NCI-H1694 treated with DMSO at 0.1 percent for 48 hours (cell line): ENCODE measurements around the gene TECPR1.

Experiments
- DNase-seq: peaks from one replicate; lab custom pipeline; 2025; lab: John Stamatoyannopoulos, UW

The TECPR1 gene

DNA sequence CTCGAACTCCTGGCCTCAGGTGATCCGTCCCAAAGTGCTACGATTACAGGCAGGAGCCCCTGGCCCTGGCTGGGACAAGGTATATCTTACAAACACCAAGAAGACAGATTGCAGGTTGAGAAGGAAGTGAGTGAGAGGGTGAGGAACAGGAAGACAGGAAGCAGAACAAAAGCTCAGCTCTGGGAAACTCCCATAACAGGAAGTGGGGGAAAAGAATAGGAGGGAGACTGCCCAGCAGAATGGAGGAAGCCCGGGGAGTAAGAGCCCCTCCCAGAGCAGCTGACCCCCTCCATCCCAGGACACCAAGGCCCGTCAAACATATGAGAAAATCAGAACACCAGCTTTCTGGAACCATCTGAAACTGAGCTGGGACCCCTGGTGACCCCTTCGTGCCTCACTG, 2.9 kb downstream of the TECPR1 start:
- DNase-seq = no peak

DNA sequence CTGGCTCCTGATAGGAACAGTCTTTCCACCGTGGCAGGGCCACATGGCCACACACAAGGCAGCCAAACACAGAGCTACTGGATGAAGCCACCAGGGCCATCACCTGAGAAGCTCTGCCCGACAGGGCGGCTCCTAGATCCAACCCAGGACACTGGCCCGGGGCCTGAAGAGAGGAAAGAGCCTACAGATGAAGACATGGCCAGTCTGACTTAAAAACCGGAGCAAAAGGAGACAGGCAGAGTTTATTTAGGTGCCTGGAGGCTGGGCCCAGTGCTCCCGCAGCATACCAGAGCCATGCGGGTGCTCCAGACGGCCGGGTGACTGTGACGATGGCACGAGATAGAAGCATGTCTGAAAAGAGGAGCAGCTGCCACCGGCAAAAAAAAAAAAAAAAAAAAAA, 3.9 kb downstream of the TECPR1 start:
- no peak for DNase-seq

DNA sequence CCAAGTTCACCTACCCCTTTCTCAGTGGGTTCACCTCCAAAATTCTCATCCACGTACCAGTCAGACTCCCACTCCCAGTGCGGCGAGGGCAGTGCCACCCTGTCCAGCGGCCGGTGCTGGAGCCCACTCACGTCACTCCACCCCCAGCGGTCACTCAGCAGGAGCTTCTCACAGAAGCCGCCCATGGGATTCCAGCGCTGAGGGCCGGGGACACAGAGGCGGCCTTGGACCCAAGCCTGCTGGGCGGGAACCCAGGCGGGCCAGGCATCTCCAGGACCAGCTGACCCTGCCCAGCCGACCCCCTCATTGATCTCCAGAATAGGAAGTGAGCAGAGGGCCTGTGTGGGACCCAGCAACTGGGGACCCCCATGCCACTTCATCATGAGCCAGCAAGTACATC, 7.2 kb downstream of the TECPR1 start:
- DNase-seq = no peak

DNA sequence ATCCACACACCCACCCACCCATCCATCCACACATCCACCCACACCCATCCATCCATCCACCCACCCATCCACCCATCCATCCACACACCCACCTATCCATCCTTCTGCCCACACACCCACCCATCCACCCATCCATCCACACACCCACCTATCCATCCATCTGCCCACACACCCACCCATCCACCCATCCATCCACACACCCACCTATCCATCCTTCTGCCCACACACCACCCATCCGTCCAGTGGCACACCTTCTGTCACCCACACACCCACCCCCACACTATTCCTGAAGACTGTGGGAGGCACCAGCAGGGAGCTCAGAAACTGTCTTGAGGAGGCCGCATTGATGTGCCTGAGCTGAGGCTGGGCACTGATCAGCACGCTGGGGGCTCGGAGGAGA, 9.1 kb downstream of the TECPR1 start:
- no peak for DNase-seq

DNA sequence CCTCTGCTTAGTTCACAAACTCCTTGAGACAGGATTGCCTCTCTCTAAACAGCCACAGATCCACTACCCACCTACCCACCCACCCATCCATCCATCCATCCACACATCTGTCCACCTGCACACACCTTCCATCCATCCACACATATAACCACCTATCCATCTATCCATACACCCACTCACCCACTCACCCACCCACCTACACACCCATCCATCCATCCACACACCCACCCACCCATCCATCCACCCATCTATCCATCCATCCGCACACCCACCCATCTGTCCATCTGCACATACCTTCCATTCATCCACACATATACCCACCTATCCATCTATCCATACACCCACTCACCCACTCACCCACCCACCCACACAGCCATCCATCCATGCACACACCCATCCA, 9.7 kb downstream of the TECPR1 start:
- no peak for DNase-seq

DNA sequence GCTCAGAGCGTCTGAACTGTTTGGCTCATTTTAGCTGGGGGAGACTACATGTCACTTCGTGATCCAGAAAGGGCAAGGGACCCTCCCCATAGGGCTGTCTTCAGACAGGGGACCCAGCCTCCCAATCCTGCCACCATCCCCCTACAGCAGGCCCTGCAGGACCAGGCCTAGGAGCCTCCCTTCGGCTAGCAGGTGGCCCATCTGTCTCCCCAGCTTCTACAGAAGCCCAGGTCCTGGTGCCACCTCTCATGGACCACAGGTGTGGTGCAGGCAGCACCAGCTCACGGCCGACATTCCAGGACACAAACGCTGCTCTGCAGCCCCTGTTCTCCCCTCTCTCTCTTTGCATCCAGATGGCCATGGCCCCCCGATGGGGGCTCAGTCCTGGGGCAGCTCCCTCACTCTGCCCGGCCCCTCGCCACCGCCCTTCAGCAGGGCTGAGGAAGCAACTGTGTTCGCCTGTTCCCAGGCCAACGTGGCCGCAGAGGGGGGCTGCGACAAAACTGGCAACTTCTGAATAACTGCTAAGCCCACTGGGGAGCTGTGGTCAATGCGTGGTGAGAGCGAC, 10.3 kb downstream of the TECPR1 start:
- no peak for DNase-seq

DNA sequence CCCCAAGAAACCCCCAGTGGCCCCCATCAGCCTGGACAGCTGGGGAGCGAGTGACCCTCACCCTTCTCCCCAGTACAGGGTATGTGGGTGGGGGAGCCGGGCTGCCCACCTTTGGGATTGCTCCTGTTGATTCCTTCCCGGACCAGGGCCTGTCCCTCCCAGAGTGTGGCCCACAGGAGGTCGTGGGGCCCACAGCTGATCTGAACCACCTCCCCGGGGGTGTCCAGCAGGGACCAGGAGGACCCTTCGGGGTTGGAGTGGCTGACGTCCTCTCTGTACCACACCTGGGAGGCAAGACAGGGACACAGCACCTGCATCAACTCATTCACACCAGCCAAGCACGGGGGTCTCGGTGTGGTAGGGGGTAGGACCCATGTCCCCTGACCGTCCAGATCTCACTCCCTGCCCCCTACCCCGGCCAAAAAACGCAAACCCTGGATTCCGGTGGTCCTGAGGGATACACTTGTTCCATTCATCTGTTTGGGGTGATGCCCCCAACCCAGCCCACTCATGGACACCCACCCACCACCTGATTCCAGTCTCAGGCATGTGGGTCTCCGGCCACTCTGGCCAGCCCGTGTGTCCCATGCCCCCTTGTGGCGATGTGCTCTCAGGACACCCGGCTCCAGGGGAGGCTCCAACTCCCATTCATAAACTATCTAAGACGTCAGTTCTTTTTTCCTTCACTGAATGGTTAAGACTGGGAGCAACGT, 10.9 kb downstream of the TECPR1 start:
- no peak for DNase-seq

DNA sequence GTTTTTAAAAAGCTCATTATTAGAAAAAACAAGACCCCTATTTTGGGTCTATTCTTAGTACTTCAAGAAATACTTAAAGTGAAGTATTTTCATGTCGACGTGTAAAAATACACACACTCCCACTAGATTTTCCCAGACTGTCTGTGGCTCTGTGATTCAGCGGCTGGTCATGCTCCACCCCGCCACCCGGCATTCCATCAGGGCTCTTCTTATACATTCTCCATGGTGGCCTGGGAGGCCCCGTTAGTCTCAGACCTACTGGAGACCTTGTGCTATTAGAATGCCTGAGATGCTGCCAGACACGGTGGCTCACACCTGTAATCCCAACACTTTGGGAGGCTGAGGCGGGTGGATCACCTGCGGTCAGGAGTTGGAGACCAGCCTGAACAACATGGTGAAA, 13.1 kb downstream of the TECPR1 start:
- DNase-seq = no peak

DNA sequence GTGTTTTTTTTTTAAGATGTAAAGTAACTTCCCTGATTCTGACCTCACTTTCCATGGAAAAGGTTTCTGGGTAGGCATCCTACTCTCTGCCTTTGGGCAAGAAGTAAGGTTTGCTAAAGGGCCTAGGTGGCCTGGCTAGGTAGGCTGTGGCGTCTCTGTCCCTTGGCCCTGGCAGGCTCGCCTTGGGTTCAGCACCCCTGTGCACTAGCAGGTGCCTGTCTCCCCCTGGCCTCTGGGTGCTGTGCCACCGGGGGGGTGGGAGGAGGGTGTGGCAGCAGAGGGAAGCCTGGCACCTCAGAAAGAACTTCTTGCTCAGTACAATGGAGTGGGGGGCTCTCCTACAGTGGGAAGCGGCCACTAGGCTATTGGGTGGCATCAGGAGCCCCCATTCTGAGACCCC, 14.0 kb downstream of the TECPR1 start:
- no peak for DNase-seq

DNA sequence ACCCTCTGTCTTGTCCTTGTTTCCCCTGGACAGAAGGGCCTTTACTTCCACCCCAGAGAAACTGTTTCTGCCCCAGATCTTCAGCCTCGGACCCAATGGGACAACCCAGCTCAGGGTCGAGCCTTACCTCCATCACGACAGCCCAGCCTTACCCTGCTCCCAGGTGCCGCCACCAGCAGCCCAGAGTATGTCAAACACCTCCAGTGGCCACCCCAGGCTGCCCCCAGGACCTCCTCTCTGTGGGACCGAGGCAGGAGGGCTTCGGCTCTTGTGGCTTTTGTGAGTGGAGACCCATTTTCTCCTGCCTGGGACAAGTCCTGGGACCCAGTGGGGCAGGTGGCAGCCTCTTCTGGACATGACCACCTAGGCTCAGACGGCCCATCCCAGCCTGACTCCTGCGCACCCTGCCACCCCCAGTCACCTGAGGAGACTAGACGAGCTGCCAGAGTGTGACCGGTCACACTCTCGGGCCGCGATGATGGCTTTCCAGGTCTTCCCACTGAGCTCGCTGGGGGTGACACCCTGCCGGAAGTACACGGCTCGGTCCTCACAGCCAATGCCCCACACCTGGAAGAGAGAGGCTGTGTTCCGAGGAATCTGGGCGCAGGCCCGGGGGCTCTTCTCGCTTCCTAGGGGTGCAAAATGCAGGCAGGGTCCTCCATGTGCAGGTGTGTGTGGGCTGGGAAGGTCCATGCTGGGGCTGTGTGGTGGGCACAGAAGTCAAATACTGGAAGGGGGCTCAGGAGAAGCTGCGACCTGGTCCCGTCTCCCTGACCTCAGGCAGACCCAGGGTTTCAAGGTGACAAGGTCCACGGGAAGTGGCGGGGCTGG, 15.5 kb downstream of the TECPR1 start:
- no peak for DNase-seq

DNA sequence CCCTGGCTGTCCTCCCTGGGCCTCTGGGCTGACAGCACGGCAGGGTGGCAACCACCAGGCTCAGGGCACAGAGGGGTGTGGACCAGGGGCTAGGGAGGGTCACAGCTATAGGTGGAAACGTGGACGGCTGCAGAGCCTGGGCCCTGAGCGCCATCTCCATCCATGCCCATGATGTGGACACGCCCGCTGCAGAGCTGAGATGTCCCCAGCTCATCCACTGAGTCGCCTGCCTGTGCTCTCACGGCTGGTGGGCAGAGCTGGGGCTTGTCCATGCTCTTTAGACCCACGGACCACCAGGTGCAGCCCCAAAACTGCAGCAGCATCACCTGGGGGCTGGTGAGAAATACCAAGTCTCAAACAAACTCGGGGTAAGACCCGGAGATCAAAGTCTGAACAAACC, 16.1 kb downstream of the TECPR1 start:
- DNase-seq = no peak

DNA sequence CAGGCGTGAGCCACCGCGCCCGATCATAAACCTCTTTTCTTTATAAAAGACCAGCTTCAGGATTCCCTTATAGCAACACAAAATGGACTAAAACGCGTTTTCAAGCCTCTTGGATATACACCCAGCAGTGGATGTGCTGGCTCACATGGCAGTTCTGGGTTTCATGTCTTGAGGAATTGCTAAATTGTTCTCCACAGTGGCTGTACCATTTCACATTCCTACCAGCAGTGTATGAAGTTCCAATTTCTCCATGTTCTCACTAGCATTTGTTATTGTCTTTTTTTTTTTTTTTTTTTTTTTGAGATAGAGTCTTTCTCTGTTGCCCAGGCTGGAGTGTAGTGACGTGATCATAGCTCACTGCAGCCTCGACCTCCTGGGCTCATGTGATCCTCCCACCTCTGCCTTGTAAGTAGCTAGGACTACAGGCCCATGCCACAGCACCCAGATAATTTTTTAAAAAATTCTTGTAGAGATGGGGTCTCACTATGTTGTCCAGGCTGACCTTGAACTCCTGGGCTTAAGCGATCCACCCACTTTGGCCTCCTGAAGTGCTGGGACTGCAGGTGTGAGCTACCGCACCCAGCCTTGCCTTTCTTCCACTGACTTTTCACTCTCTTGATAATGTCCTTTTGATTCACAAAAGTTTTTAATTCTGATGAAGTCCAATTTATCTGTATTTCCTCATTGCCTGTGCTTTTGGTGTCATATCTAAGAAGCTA, 17.4 kb downstream of the TECPR1 start:
- DNase-seq = no peak

DNA sequence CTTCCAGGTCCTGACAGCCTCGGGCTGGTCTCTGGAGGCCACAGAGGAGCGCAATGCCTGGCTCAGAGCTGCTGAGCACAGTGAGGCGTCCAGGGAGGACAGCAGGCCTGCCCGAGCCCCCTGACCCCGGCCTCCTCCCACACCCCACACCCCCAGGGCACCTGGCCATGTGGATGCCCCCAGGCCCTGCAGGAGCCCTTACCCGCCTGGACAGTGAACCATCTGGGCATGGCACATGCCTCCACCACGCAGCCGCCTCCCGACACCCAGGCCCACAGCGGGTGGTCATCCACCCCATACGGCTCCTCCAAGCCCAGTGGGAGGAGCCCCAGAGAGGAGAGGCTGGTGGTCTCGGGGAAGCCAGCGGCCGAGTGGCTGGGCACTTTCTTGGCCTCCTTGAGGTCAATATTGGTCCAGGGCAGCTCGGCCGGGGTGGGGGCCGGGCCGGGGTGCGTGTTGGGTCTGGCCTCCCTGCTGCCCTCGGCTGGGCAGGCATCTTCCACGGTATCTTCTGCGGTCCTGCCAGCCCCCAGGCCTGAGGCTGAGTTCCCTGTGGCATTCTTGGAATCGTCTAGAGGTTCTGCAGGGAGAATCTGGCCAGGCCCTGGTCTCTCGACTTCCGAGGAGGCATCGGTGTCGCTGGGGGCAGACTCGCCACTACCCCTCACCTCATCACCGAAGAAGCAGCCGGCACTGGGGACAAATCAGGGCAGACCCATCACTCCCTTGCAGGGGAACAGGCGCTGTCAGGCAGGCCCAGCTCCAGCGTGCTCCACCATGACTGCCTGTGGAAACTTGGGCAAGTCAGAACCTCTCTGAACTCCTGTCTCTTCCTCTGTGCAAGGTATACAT, 18.6 kb downstream of the TECPR1 start:
- DNase-seq = no peak

DNA sequence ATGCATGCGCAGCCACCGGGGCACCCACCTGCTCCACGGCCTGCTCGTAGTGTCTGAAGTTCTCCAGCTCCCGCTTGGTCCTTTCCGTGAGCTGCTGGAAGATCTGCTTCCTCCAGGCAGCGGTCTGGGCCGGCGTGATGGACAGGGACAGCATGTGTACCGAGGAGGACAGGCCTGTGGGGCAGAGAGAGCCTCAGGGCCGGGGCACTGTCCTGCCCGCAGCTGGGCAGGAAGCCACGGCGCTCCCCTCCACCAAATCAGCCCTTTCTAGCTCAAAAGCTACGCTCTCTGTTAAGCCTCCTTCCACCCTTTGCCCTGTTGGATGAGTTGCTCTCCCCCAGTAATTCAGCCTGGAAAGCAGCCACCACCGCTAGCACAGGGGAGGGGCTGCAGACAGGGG, 19.2 kb downstream of the TECPR1 start:
- no peak for DNase-seq

DNA sequence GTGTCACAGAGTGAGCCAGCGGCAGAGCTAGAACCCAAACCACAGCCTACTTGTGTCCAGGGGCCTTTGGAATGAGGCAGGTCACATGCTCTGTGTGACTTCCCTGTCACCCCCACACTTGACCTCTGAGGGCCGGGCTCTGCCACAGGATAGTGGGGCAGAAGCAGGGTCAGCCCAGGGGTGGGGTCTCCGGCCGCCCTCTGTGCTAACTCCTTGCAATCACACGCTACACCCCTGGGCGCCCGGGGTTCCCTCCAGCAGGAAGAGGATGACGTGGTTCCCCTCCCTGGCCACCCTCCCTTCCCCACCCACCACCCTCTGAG, 19.8 kb downstream of the TECPR1 start:
- DNase-seq = no peak

DNA sequence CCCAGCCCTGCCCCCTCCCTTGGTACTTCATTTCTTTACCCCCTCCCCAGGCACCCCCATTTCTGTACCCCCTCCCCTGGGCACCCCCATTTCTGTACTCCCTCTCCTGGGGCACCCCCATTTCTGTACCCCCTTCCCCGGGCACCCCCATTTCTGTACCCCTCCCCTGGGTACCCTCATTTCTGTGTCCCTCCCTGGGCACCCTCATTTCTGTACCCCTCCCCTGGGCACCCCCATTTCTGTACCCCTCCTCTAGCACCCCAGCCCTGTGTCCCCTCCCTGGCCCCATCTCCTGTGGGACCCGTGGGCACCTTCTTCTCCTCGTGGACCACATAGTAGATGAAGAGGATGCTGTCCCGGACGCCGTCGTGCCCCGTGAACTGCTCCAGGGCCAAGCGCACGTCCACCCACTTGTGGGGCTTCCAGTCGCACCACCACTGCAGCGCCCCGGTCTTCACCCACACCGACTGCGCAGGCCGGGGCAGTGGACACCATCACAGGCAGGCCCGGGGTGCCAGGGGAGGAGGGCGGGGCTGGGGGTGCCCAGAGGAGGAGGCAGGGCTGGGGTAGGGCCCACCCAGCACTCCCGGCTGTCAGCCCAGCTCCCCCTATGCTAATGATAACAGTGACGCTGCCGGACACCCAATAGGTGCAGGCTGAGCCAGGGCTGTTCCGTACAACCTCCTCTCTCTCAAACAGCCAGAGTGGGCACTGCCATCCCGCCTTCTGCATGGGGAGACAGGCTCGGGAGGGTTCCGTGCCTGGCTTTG, 20.4 kb downstream of the TECPR1 start:
- DNase-seq = no peak

DNA sequence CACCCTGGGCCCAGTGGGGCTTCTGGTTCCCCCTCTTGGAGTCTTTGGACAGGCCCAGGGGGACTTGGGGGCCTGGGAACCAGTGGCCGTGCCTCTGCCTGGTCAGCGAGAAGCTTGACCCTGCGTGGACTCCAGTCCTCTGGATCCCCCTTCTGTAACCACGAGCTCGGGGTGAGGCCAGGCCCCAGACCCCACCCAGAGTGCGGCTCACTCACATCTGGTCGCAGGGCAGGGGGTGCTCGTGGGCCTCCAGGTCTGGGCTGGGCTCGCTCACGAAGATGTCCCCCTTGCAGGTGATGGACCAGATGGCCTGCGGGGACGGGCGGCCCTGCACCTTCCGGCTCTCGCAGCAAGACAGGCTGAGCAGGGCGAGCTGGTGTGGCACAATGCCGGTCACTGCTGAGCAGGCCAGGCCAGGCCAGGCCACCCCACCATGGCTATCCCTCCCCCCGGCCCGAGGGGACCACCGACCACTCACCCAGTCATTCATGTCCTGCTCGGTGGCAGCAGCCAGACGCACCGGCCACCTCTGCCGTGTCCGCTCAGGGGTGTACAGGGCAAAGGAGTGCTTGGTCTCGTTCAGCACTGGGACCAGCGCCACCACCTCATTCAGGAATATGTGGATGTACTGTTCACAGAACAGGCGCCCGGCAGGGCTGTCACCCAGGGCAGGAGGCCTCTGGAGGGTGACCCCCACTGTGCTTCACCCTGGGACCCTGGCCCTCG, 21.1 kb downstream of the TECPR1 start:
- DNase-seq = no peak

DNA sequence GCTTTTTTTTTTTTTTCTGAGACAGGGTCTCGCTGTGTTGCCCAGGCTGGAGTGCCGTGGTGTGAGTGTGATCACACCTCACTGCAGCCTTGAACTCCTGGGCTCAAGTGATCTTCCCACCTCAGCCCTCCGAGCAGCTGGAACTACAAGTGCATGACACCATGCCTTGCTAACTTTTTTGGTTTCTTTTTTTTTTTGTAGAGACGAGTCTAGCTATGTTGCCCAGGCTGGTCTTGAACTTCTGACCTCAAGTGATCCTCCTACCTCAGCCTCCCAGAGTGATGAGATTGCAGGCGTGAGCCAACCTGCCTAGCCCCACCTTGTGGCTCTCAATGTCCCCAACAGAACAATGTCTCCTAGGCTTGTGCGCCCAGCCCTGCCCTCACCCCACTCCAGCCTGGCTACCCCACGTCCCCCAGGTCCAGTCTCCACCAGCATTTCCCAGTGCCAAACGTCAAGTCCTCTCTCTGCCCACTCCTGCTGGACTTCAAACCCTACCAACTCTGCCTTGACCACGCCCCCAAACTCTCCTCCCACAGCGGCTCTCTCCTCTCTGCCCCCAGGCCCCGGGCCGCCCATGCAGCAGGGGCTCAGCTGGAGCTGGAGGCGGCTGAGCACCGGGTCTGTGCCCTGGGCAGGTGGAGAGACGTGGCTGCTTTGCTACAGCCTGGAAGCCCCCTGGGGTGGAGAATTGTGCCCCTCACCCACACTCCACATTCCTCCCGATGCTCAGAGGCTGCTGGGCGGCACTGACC, 21.9 kb downstream of the TECPR1 start:
- DNase-seq = no peak

DNA sequence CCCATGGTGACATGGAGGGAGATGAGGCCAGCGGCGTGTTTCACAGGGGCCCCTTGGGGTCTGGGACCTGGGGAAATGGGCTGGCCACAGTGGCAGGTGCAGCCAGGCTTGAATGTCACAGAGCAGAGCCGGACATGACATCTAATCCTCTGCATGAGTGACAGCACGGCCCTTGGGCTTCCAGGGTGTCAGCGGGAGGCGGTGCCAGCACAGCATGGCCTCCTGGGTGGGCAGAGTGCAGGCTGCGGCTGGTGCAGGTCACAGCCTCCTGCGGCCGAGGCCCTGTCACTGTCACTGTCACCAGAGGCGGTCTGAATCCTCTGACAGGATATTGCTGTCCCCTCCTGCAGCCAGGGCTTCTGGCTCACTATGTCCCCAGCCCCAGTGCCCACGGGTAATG, 22.6 kb downstream of the TECPR1 start:
- DNase-seq = no peak

DNA sequence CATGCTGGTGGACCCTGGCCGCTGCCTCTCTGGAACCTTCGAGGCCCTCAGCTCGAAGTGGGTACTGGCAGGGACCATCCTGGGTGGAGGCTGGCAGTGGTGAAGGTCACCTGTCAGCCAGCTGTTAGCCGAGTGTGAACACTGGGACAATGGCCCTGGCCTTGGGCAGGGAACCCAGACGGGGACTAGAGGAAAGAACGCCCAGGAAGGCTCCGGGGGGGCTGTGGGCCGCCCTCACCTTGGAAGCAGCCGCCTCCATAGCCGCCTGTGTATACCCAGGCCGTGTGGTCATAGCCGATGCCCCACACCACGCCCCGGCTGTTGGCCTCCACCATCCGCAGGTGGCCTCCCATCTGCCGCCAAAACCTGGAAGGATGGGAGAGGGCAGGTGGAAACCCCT, 23.2 kb downstream of the TECPR1 start:
- no peak for DNase-seq
